ACC112 (cell line): ENCODE measurements around the gene KIF5A.
A peak's percentile ranks its signal among the peaks of the same experiment; 100 is the strongest.
"Not testable (repeated sequence)": the region's sequence is repeated elsewhere in the genome, so short reads cannot be mapped to it uniquely, and the experiment has no call there.

Source experiments
- H2AFZ ChIP-seq: fragments of 200-600 bp; sonication (generic); one replicate; pipeline ENCODE4 v1.6.0; 2017; ENCODE audit warnings: antibody characterized with exemption, low read length; ENCODE audit not compliant: unreplicated experiment
- H3K27ac ChIP-seq: fragments of 200-600 bp; sonication (generic); 2 replicates; pipeline ENCODE4 v1.5.1; 2014; ENCODE audit warnings: low read depth, mild to moderate bottlenecking, antibody characterized with exemption, low read length, moderate library complexity
- H3K27me3 ChIP-seq: fragments of 200-600 bp; sonication (generic); 2 replicates; pipeline ENCODE4 v1.6.1; 2014; ENCODE audit warnings: mild to moderate bottlenecking, antibody characterized with exemption, low read length, moderate library complexity, mixed read lengths; ENCODE audit not compliant: insufficient read depth
- H3K36me3 ChIP-seq: fragments of 200-600 bp; sonication (generic); 2 replicates; pipeline ENCODE4 v1.6.1; 2016; ENCODE audit warnings: mild to moderate bottlenecking, antibody characterized with exemption, low read length, moderate library complexity, mixed read lengths; ENCODE audit not compliant: insufficient read depth
- H3K4me1 ChIP-seq: fragments of 200-600 bp; sonication (generic); one replicate; pipeline ENCODE4 v1.6.1; 2016; ENCODE audit warnings: low read length, mixed read lengths; ENCODE audit not compliant: insufficient read depth, unreplicated experiment, control insufficient read depth
- H3K4me3 ChIP-seq: fragments of 200-600 bp; sonication (generic); 2 replicates; pipeline ENCODE4 v1.5.1; 2014; ENCODE audit warnings: mild to moderate bottlenecking, low read depth, low read length
- H3K79me2 ChIP-seq: fragments of 200-600 bp; sonication (generic); one replicate; pipeline ENCODE4 v1.6.0; 2016; ENCODE audit warnings: low read length; ENCODE audit not compliant: control insufficient read depth, unreplicated experiment, insufficient read depth

Gene KIF5A

DNA sequence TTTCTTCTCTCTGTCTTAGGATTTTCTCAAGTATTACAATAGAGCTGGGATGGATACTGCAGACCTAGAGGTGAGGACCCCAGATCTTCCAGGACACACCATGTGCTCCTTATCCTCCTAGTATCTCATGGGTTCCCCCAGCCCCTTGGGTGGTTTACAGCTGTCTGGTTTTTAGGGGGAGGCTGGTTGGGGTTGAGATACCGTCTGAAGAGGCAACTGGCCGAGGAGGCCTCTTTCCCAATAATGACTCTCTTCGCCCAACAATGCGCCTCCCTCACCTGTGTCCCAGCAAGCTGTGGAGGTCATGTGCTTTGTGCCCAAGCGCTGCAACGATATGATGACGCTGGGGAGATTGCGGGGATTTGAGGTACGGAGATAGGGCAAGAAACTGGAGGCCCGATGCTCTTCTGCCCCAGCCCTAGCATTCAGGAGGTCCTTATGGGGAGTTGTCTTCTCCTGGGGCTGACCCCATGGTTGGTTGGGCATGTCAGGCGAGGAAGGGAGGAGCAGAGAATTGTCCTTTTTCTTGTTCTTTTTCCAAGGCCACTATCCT is 65.2 kb downstream of the KIF5A start:
- Histone ChIP-seq H3K79me2 (no peaks in the 10 kb centered on the region), H3K27me3 (no peaks in the 10 kb centered on the region), H3K4me1 (peaks cover 19% of the 10 kb centered on the region), H2AFZ (no peak overlapping the region), H3K4me3 (no peak overlapping the region), H3K27ac (no peak overlapping the region), H3K36me3 (0 out of 2 replicates have a peak, but pooled peaks cover 4% of the 10 kb centered on the region)

DNA sequence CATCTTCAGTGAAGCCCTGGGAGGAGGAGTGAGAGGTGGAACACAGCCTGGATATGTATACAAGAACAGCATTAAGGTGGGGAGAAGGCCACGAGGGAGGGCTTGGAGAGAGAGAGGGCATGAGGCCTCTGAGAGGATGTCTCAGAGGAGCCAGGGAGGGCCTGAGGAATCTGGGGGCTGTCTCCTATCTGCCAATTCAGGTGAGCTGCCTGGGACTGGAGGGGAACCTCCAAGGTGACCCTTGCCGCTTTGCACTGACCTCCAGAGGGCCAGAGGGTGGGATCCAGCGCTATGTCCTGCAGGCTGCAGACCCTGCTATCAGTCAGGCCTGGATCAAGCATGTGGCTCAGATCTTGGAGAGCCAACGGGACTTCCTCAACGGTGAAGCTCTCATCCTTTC is 65.8 kb downstream of the KIF5A start:
- peaks cover 14% of the 10 kb centered on the region for H3K4me1 ChIP-seq
- 0 out of 2 replicates have a peak, but pooled peaks cover 4% of the 10 kb centered on the region for H3K36me3 ChIP-seq
- H3K27ac ChIP-seq, result no peak overlapping the region
- H3K4me3 ChIP-seq, result no peak overlapping the region
- H2AFZ ChIP-seq, result no peak overlapping the region
- H3K27me3 ChIP-seq, result no peaks in the 10 kb centered on the region
- H3K79me2 ChIP-seq, result no peaks in the 10 kb centered on the region

GRCh38 chr12:57616383-57617101 is 66.7 kb downstream of the KIF5A start:
- H3K27me3 ChIP-seq, result peaks cover 9% of the 10 kb centered on the region; the same call in 1 of the 2 replicates
- no peak overlapping the region for H3K27ac ChIP-seq

DNA sequence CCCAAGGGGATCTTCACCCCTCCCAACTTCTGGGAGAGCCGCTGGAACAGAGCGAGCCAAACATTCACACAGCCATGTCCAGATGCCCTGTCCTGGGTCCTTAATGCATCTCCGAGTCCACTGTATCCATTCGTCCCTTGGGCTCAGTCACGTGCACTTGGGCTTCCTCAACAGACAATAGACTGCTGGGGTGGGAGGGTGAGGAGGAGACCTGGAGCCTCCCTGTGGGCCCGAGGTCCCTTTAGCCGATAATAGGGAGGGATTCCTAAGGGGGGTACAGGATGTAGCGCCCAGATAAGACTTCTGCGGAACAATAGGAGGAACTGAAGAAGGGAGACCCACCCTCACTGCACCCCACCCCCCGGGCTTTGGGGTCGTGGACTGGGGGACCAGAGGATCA is 68.1 kb downstream of the KIF5A start:
- Histone ChIP-seq H3K79me2 (no peaks in the 10 kb centered on the region), H3K4me3 (no peak overlapping the region), H2AFZ (no peak overlapping the region), H3K27ac (no peak overlapping the region), H3K4me1 (peaks cover 10% of the 10 kb centered on the region), H3K36me3 (0 out of 2 replicates have a peak, but pooled peaks cover 4% of the 10 kb centered on the region), H3K27me3 (peaks cover 10% of the 10 kb centered on the region; the same call in 1 of the 2 replicates)

More at GRCh38 chr12:57616383-57617101, 66.7 kb downstream of the KIF5A start:
- Histone ChIP-seq H3K4me3 (no peak overlapping the region), H3K4me1 (peaks cover 14% of the 10 kb centered on the region), H2AFZ (no peak overlapping the region), H3K36me3 (0 out of 2 replicates have a peak, but pooled peaks cover 4% of the 10 kb centered on the region), H3K79me2 (no peaks in the 10 kb centered on the region)

DNA sequence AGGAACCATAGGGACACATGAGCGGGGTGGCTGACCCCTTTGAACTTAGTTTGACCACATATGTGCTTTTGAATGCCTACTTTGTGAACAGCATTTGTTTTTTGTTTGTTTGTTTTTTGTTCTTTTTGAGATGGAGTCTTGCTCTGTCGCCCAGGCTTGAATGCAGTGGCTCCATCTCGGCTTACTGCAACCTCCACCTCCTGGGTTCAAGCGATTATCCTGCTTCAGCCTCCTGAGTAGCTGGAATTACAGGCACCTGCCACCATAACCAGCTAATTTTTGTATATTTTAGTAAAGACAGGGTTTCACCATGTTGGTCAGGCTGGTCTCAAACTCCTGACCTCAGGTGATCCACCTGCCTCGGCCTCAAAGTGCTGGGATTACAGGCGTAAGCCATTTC is 68.6 kb downstream of the KIF5A start:
- H3K79me2 ChIP-seq, H3K4me1 ChIP-seq, H2AFZ ChIP-seq, H3K36me3 ChIP-seq, H3K27ac ChIP-seq, H3K4me3 ChIP-seq, H3K27me3 ChIP-seq: not testable (repeated sequence)

DNA sequence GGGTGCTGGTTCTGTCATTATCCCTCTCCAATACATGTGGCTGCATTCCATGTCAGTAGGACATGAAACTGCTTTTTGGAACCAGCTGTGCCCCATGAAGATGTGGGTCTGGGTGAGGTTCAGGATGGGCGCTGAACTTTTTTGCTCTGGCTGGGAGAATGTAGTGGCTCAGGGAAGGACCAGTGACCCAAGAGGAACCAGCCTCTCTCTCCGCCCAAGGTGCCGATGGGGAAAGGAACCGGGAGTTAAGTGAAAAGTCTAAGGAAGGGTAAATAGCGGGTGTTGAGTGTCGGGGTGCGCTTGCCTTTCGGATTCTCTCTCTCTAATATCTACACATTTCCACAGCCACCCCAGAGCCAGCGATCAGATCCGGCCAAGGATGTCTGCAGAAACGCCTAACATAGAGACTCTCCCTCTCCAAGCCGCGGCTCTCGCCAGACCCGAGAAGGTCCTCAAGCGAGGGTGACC is 69.2 kb downstream of the KIF5A start:
- 0 out of 2 replicates have a peak, but pooled peaks cover 1% of the 10 kb centered on the region for H3K36me3 ChIP-seq
- no peak overlapping the region for H3K27ac ChIP-seq
- no peak overlapping the region for H3K4me3 ChIP-seq
- H3K27me3 ChIP-seq, result peaks cover 10% of the 10 kb centered on the region; the same call in 1 of the 2 replicates
- no peaks in the 10 kb centered on the region for H3K79me2 ChIP-seq
- no peak overlapping the region for H2AFZ ChIP-seq
- H3K4me1 ChIP-seq, result peaks cover 10% of the 10 kb centered on the region

DNA sequence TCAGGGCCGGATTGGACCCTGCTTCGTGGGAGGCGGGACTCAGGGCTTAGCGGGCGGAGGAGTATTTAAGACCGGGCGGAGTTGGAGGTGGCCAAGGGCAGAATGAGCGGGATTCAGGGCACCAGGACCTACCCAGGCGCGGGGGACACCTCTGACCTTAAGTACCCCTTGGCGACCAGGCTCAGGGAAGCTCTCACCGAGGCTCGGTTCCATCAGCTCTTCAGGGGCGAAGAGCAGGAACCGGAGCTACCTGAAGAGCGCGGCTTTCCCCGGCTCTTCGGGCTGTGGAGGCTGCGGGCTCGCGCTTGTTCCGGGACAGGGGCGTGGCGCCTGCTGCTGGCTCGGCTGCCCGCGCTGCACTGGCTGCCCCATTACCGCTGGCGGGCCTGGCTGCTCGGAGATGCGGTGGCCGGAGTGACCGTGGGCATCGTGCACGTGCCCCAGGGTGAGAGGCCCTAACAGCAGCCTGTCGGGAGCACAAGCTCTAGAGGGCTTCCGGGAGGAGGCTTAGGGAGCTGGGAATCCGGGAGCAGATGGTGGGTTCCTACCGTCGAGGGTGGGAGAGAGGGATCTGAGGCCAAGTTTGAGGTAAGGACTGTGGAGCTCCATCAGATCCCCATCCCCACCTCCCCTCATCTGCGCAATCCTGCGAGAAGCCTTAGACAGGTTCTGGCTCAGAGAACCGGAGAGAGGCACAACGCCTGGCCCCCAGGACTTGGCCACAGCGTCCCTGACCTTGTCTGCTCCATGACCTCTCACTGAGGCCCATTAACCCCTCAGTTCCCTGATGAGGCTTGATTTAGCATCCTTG is 69.8 kb downstream of the KIF5A start:
- H3K27me3 ChIP-seq, result peaks cover 10% of the 10 kb centered on the region; the same call in 1 of the 2 replicates
- no peak overlapping the region for H3K27ac ChIP-seq
- H3K4me3 ChIP-seq, result no peak overlapping the region
- peaks cover 10% of the 10 kb centered on the region for H3K4me1 ChIP-seq
- H3K79me2 ChIP-seq, result no peaks in the 10 kb centered on the region
- no peaks in the 10 kb centered on the region for H3K36me3 ChIP-seq
- no peak overlapping the region for H2AFZ ChIP-seq

GRCh38 chr12:57620245-57620935 is 70.5 kb downstream of the KIF5A start:
- no peak overlapping the region for H2AFZ ChIP-seq
- peaks cover 10% of the 10 kb centered on the region for H3K4me1 ChIP-seq
- H3K27me3 ChIP-seq, result peaks cover 10% of the 10 kb centered on the region; the same call in 1 of the 2 replicates
- H3K27ac ChIP-seq, result no peak overlapping the region
- H3K36me3 ChIP-seq, result no peaks in the 10 kb centered on the region
- no peak overlapping the region for H3K4me3 ChIP-seq
- H3K79me2 ChIP-seq, result no peaks in the 10 kb centered on the region

DNA sequence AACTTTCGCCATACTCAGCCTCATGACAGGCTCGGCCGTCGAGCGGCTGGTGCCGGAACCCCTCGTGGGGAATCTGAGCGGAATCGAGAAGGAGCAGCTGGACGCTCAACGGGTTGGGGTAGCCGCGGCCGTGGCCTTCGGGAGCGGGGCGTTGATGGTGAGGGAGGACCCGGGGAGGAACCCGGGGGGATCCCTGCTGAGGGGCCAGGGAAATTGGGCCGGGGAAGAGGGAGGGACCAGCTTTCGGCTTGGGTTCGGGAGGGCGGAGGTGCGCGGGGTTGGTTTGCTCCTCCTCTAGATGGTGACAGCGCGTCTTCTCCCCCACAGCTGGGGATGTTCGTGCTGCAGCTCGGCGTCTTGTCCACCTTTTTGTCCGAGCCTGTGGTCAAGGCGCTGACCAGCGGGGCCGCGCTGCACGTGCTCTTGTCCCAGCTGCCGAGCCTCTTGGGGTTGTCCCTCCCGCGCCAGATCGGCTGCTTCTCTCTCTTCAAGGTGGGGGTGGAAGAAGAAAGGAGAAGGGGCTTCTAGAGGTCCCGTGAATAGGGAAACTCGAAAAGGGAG is 71.2 kb downstream of the KIF5A start:
- H3K36me3 ChIP-seq, result no peaks in the 10 kb centered on the region
- peak overlapping the region; percentile 83 for H2AFZ ChIP-seq
- peaks cover 10% of the 10 kb centered on the region; the same call in 1 of the 2 replicates for H3K27me3 ChIP-seq
- H3K27ac ChIP-seq, result no peak overlapping the region
- peaks cover 7% of the 10 kb centered on the region for H3K4me1 ChIP-seq
- no peaks in the 10 kb centered on the region for H3K79me2 ChIP-seq
- peak overlapping the region; percentile 74 for H3K4me3 ChIP-seq
